Measurements from ENCODE around the gene GNAT1. TPM values are rescaled to one million over a fixed set of nuclear protein-coding genes. Genes with fewer than 3 reads are reported as not detected.

Gene GNAT1
- polyA plus RNA-seq, 1 experiment: not detected

GRCh38 chr3:50202353-50203112, 11.1 kb downstream of the GNAT1 start:
- Histone ChIP-seq H3K4me3 (ENCODE audit: low read depth, low read length) (no peak overlapping the region), H3K27me3 (ENCODE audit: control insufficient read depth, insufficient read depth, low read length) (peaks cover 42% of the 10 kb centered on the region), H3K36me3 (ENCODE audit: control insufficient read depth, insufficient read depth, low read length) (no peaks in the 10 kb centered on the region)
- CTCF ChIA-PET: interaction anchor here (0.8 to 6.4 kb wide), 8 partner anchors 9 to 82 kb away, joined by 3 to 57 read pairs (median 5); partner anchors contain the start of gene GNAT1
- POLR2A ChIA-PET: no interaction called here
- no peak for DNase-seq (ENCODE audit: low read depth)
- TF ChIP-seq CTCF (IDR thresholded peaks at IDR 0.05; ENCODE audit: insufficient read depth, low read depth, low read length): no peak

GRCh38 chr3:50203113-50203808, 11.9 kb downstream of the GNAT1 start:
- H3K36me3 ChIP-seq (ENCODE audit: control insufficient read depth, insufficient read depth, low read length): no peaks in the 10 kb centered on the region
- DNase-seq (ENCODE audit: low read depth): no peak
- POLR2A ChIA-PET: interaction anchor here (1.1 kb wide), 1 partner anchor 8 kb away, joined by 4 read pairs; no protein-coding TSS in a partner anchor
- no peak overlapping the region for H3K4me3 ChIP-seq (ENCODE audit: low read depth, low read length)
- H3K27me3 ChIP-seq (ENCODE audit: control insufficient read depth, insufficient read depth, low read length): peaks cover 42% of the 10 kb centered on the region
- CTCF ChIA-PET: interaction anchor here (0.6 to 6.4 kb wide), 9 partner anchors 10 to 82 kb away, joined by 3 to 57 read pairs (median 3); partner anchors contain the start of gene GNAT1
- no peak for TF ChIP-seq CTCF (IDR thresholded peaks at IDR 0.05; ENCODE audit: insufficient read depth, low read depth, low read length)

- Histone ChIP-seq H3K4me3 (ENCODE audit: low read depth, low read length) (no peak overlapping the region), H3K27me3 (ENCODE audit: control insufficient read depth, insufficient read depth, low read length) (peaks cover 42% of the 10 kb centered on the region), H3K36me3 (ENCODE audit: control insufficient read depth, insufficient read depth, low read length) (no peaks in the 10 kb centered on the region)
- ChIA-PET CTCF (interaction anchor here (0.6 to 6.4 kb wide), 8 partner anchors 11 to 82 kb away, joined by 3 to 57 read pairs (median 3); partner anchors contain the start of gene GNAT1), POLR2A (interaction anchor here (1.1 kb wide), 1 partner anchor 9 kb away, joined by 4 read pairs; no protein-coding TSS in a partner anchor)
- no peak for TF ChIP-seq CTCF (IDR thresholded peaks at IDR 0.05; ENCODE audit: insufficient read depth, low read depth, low read length)
- DNase-seq (ENCODE audit: low read depth): no peak
These were observed 12.7 kb downstream of the GNAT1 start for GRCh38 chr3:50203809-50204803.

- POLR2A ChIA-PET: no interaction called here
- H3K4me3 ChIP-seq (ENCODE audit: low read depth, low read length): peak within 1 kb of the TSS; percentile 27
- no peak for DNase-seq (ENCODE audit: low read depth)
- CTCF ChIA-PET: interaction anchor here (1.2 to 5.0 kb wide), 2 partner anchors 11 to 12 kb away, joined by 3 to 57 read pairs; partner anchors contain the start of gene GNAT1
- H3K27me3 ChIP-seq (ENCODE audit: control insufficient read depth, insufficient read depth, low read length): peaks cover 42% of the 10 kb centered on the region
- TF ChIP-seq CTCF (IDR thresholded peaks at IDR 0.05; ENCODE audit: insufficient read depth, low read depth, low read length): no peak
- H3K36me3 ChIP-seq (ENCODE audit: control insufficient read depth, insufficient read depth, low read length): no peaks in the 10 kb centered on the region
These were observed 13.5 kb downstream of the GNAT1 start, which contains the start of gene SLC38A3 for GRCh38 chr3:50204804-50205412. SLC38A3 (plus strand) TSS chr3:50205271; CDS start chr3:50214200, 8,929 bp downstream.

Measured in BJ (cell line).